ENCODE data around the gene NACC1.

NACC1 gene

DNA sequence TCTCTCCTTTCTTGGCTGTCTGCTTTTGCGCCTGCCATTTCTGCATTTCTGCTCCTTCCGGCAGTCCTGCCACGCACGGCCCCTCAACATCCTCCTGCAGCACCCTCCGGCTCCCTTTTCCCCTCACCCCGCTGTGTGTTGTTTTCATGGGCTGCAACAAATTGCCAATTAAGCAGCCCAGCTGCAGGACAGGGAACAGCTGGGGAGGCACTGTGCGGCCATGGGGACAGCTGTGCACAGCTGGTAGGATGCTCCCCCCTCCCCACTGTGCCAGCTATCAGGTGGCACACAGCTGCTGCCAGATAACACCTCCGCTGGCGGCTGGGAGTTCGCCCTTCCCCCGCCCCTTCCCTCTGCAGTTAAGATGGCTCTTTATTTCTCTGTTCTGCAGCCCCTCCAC is 40.8 kb upstream of the NACC1 start:
- Histone ChIP-seq H3K36me3 (ENCODE audit: control insufficient read depth, insufficient read depth, low read length) (no peaks in the 10 kb centered on the region), H3K27me3 (replicated peaks; ENCODE audit: control insufficient read depth, insufficient read depth, low read length, poor library complexity, severe bottlenecking) (no peaks in the 10 kb centered on the region), H3K4me1 (ENCODE audit: control insufficient read depth, insufficient read depth, low read length, poor library complexity, severe bottlenecking) (no peaks in the 10 kb centered on the region), H3K27ac (ENCODE audit: insufficient read depth, low read length, poor library complexity, severe bottlenecking) (no peak overlapping the region), H3K4me3 (ENCODE audit: insufficient read depth, low read depth, low read length, poor library complexity, severe bottlenecking) (no peak overlapping the region), H3K9me3 (ENCODE audit: control insufficient read depth, low read length) (no peaks in the 10 kb centered on the region)
- no peak for DNase-seq

DNA sequence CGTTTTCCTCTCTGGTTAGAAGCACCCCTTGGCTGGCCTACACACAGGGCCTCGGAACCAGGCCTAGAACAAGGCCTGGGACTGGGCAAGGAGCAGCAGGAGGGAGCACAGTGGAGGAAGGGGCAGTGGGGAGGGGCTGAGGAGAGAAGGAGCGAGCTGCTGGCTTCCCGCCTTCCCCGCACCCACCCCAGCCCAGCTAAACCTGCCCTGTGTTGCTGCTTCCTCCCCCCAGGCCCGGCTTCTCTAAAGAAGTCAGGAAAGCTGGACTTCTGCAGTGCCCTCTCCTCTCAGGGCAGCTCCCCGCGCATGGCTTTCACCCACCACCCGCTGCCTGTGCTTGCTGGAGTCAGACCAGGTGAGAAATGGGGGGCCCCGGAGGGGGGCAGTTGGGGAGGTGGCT is 39.7 kb upstream of the NACC1 start:
- Histone ChIP-seq H3K4me1 (ENCODE audit: control insufficient read depth, insufficient read depth, low read length, poor library complexity, severe bottlenecking) (no peaks in the 10 kb centered on the region), H3K9me3 (ENCODE audit: control insufficient read depth, low read length) (no peaks in the 10 kb centered on the region), H3K36me3 (ENCODE audit: control insufficient read depth, insufficient read depth, low read length) (no peaks in the 10 kb centered on the region), H3K27ac (ENCODE audit: insufficient read depth, low read length, poor library complexity, severe bottlenecking) (no peak overlapping the region), H3K27me3 (replicated peaks; ENCODE audit: control insufficient read depth, insufficient read depth, low read length, poor library complexity, severe bottlenecking) (no peaks in the 10 kb centered on the region), H3K4me3 (ENCODE audit: insufficient read depth, low read depth, low read length, poor library complexity, severe bottlenecking) (no peak overlapping the region)
- DNase-seq: no peak

DNA sequence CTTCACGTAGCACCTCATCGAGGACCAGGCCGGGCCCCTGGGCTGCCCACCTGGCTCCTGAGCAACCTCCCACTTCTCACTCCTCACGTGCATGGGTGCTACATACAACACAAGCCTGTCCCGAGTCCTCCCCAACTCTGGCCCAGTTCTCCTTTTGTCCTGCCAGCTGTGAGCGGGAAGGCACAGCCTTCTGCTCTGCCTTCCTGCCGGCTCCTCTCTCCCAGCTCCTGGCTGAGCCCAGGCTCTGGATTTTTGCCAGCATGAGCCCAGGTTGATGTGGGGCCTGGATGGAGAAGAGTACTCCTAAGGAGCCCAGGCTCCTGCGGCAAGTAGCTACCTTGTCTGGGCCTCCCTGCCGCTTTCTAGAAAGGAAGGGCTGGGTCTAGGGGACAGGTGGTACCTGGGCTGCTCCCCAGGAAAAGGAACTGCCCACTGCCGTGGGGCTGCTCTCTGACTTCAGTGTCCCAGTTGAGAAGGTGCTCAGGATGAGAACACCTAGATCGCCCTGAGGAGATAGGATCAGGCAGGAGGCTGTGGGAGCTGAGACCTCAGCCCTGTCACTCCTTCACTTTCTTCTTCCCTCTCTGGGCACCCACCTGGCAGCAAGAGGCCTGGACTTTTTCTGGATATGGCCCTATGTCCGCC is 39.0 kb upstream of the NACC1 start:
- Histone ChIP-seq H3K4me1 (ENCODE audit: control insufficient read depth, insufficient read depth, low read length, poor library complexity, severe bottlenecking) (no peaks in the 10 kb centered on the region), H3K27me3 (replicated peaks; ENCODE audit: control insufficient read depth, insufficient read depth, low read length, poor library complexity, severe bottlenecking) (no peaks in the 10 kb centered on the region), H3K36me3 (ENCODE audit: control insufficient read depth, insufficient read depth, low read length) (no peaks in the 10 kb centered on the region)

DNA sequence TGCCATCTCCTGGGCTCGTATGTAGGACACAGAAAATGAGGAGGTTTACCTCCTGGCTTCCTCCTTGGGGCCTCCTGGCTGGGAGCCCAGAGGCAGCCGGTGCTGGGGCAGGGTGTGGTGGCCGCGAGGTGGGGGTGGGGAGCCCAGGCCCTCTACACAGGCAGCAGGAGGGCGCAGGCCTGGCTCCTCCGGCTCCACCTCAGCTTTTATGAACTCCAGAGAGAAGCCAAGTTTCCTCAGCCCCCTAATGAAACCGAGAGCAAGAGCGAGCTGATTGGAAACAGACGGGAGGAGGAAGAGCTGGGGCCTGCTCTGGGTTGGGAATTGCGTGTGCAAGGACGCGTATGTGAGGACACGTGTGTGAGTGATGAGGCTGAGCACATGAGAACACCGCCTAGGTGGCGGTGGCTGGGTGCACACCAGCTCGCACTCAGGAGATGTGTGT is 38.5 kb upstream of the NACC1 start:
- Histone ChIP-seq H3K4me1 (ENCODE audit: control insufficient read depth, insufficient read depth, low read length, poor library complexity, severe bottlenecking) (no peaks in the 10 kb centered on the region), H3K36me3 (ENCODE audit: control insufficient read depth, insufficient read depth, low read length) (no peaks in the 10 kb centered on the region), H3K27me3 (replicated peaks; ENCODE audit: control insufficient read depth, insufficient read depth, low read length, poor library complexity, severe bottlenecking) (no peaks in the 10 kb centered on the region), H3K27ac (ENCODE audit: insufficient read depth, low read length, poor library complexity, severe bottlenecking) (no peak overlapping the region), H3K9me3 (ENCODE audit: control insufficient read depth, low read length) (no peaks in the 10 kb centered on the region), H3K4me3 (ENCODE audit: insufficient read depth, low read depth, low read length, poor library complexity, severe bottlenecking) (no peak overlapping the region)
- DNase-seq: no peak

More for the DNA sequence above, 39.0 kb upstream of the NACC1 start:
- no peak for DNase-seq
- no peak overlapping the region for H3K4me3 ChIP-seq (ENCODE audit: insufficient read depth, low read depth, low read length, poor library complexity, severe bottlenecking)
- no peak overlapping the region for H3K27ac ChIP-seq (ENCODE audit: insufficient read depth, low read length, poor library complexity, severe bottlenecking)
- no peaks in the 10 kb centered on the region for H3K9me3 ChIP-seq (ENCODE audit: control insufficient read depth, low read length)

DNA sequence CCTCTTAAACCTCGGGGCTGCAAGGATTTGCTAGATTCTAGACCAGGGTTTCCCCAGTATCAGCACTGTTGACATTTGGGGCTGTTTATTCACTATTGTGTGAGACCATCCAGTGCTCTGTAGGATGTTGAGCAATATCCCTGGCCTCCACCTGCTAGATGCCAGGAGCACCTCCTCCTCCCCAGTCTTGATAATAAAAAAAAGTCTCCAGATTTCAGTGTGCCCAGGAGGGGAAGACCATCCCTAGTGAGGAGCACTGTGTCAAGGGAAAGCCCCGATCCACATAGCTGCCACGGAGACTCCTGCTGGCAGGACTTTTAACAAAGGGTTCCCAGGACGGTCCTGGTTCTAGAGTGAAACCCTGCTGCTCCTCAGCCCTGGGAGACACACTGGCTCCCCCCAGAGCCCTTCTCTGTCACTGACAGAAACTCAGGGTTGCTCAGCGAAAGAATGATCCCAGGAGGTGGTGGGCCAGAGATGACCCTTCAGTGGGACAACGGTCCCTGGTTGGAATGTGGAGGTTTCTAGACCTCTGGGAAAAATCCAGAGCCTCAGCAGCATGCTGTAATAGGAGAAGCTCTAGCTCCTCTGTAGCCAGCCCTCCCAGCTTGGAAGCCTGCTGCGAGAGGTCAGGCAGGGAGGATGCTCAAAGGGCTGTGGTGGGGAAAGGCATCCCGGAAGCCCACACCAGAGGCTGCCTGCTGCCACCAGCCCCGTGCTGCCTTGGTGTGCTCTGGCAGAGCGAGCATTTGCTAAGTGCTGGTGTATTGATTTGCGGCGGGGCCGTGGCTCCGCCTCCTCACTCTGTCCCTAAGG is 35.7 kb upstream of the NACC1 start:
- Histone ChIP-seq H3K36me3 (ENCODE audit: control insufficient read depth, insufficient read depth, low read length) (no peaks in the 10 kb centered on the region), H3K9me3 (ENCODE audit: control insufficient read depth, low read length) (no peaks in the 10 kb centered on the region), H3K27ac (ENCODE audit: insufficient read depth, low read length, poor library complexity, severe bottlenecking) (no peak overlapping the region), H3K4me3 (ENCODE audit: insufficient read depth, low read depth, low read length, poor library complexity, severe bottlenecking) (no peak overlapping the region), H3K27me3 (replicated peaks; ENCODE audit: control insufficient read depth, insufficient read depth, low read length, poor library complexity, severe bottlenecking) (no peaks in the 10 kb centered on the region), H3K4me1 (ENCODE audit: control insufficient read depth, insufficient read depth, low read length, poor library complexity, severe bottlenecking) (no peaks in the 10 kb centered on the region)
- DNase-seq: no peak

DNA sequence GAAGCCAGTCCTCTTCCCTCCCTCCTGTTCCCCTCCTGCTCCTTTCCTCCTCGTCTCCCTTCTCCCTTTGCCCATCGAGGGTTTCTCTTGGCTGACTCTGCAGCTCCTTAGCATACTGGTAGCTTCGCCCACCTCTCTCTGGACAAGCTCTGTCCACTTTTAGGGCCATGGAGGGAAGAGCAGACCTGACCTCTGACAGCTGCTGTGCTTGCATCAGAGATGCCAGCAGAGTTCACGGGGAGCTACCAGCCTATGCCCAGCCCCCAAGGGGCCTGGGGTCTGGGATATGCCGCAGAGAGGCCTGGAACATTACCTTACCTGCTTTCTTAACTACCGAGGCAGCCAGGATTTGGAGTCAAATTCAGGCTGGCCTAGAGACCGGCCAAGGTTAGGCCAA is 35.1 kb upstream of the NACC1 start:
- Histone ChIP-seq H3K4me3 (ENCODE audit: insufficient read depth, low read depth, low read length, poor library complexity, severe bottlenecking) (no peak overlapping the region), H3K27ac (ENCODE audit: insufficient read depth, low read length, poor library complexity, severe bottlenecking) (no peak overlapping the region)

DNA sequence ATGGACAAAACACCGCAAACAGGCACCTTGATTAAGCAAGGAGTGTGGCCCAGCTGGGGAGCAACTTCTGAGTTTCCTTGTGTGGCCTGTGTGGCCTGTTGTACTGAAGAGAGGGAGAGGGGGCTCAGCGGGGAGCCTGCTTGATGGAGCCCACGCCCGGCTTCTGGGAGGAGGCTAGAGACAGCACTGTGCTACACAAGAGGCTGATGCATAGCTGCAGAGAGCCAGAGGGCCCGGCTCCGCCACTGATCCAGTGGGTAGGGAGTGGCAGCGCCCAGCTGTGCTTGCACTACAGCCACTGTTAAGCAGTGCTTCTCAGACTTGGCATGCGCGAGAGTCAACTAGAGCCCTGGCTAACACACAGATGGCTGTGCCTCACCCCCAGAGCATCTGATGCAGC is 34.4 kb upstream of the NACC1 start:
- no peaks in the 10 kb centered on the region for H3K9me3 ChIP-seq (ENCODE audit: control insufficient read depth, low read length)
- H3K4me3 ChIP-seq (ENCODE audit: insufficient read depth, low read depth, low read length, poor library complexity, severe bottlenecking): no peak overlapping the region
- DNase-seq: no peak
- H3K27ac ChIP-seq (ENCODE audit: insufficient read depth, low read length, poor library complexity, severe bottlenecking): no peak overlapping the region
- H3K27me3 ChIP-seq (replicated peaks; ENCODE audit: control insufficient read depth, insufficient read depth, low read length, poor library complexity, severe bottlenecking): no peaks in the 10 kb centered on the region
- H3K36me3 ChIP-seq (ENCODE audit: control insufficient read depth, insufficient read depth, low read length): no peaks in the 10 kb centered on the region
- no peaks in the 10 kb centered on the region for H3K4me1 ChIP-seq (ENCODE audit: control insufficient read depth, insufficient read depth, low read length, poor library complexity, severe bottlenecking)

More for the DNA sequence above, 35.1 kb upstream of the NACC1 start:
- Histone ChIP-seq H3K27me3 (replicated peaks; ENCODE audit: control insufficient read depth, insufficient read depth, low read length, poor library complexity, severe bottlenecking) (no peaks in the 10 kb centered on the region), H3K36me3 (ENCODE audit: control insufficient read depth, insufficient read depth, low read length) (no peaks in the 10 kb centered on the region), H3K9me3 (ENCODE audit: control insufficient read depth, low read length) (no peaks in the 10 kb centered on the region), H3K4me1 (ENCODE audit: control insufficient read depth, insufficient read depth, low read length, poor library complexity, severe bottlenecking) (no peaks in the 10 kb centered on the region)
- no peak for DNase-seq

DNA sequence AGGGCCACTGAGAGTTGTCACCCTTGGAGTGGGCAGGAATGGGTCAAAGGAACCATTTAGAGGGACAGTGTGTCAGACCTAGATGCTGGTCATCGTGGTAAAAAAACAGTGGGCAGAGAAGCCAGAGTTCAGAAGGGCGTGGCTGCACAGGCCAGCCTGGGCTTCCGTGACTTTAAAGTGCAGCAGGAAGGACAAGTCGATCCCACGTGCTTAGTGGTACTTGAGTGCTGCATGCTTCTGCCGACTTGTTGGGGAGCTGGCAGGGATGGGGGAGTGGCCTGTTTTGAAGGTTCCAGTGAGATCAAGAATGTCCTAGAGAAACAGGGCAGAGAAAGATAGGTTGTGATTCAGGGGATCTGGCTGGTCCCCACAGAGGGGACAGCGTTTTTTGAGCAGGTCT is 32.4 kb upstream of the NACC1 start:
- Histone ChIP-seq H3K27me3 (replicated peaks; ENCODE audit: control insufficient read depth, insufficient read depth, low read length, poor library complexity, severe bottlenecking) (no peaks in the 10 kb centered on the region), H3K4me1 (ENCODE audit: control insufficient read depth, insufficient read depth, low read length, poor library complexity, severe bottlenecking) (no peaks in the 10 kb centered on the region), H3K27ac (ENCODE audit: insufficient read depth, low read length, poor library complexity, severe bottlenecking) (no peak overlapping the region), H3K4me3 (ENCODE audit: insufficient read depth, low read depth, low read length, poor library complexity, severe bottlenecking) (no peak overlapping the region), H3K36me3 (ENCODE audit: control insufficient read depth, insufficient read depth, low read length) (no peaks in the 10 kb centered on the region), H3K9me3 (ENCODE audit: control insufficient read depth, low read length) (no peaks in the 10 kb centered on the region)
- no peak for DNase-seq

DNA sequence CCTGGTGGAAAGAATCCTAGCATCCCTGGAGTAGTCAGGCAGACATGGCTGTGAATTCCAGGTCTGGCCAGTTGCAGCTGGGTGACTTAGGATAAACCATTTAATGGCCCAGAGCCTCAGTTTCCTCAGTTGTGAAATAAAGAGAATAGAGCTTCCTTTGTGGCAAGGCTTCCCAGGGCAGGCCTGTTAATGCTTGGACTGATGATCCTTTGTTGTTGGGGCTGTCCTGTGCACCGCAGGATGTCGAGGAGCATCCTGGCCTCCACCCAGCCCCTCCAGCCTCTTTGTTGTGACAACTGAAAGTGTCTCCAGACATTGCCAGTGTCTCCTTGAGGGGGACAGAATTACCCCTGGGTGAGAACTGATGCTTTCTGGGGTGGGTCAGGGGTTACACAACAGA is 31.7 kb upstream of the NACC1 start:
- Histone ChIP-seq H3K36me3 (ENCODE audit: control insufficient read depth, insufficient read depth, low read length) (no peaks in the 10 kb centered on the region), H3K27ac (ENCODE audit: insufficient read depth, low read length, poor library complexity, severe bottlenecking) (no peak overlapping the region), H3K9me3 (ENCODE audit: control insufficient read depth, low read length) (no peaks in the 10 kb centered on the region), H3K4me3 (ENCODE audit: insufficient read depth, low read depth, low read length, poor library complexity, severe bottlenecking) (no peak overlapping the region), H3K4me1 (ENCODE audit: control insufficient read depth, insufficient read depth, low read length, poor library complexity, severe bottlenecking) (no peaks in the 10 kb centered on the region), H3K27me3 (replicated peaks; ENCODE audit: control insufficient read depth, insufficient read depth, low read length, poor library complexity, severe bottlenecking) (no peaks in the 10 kb centered on the region)
- no peak for DNase-seq

DNA sequence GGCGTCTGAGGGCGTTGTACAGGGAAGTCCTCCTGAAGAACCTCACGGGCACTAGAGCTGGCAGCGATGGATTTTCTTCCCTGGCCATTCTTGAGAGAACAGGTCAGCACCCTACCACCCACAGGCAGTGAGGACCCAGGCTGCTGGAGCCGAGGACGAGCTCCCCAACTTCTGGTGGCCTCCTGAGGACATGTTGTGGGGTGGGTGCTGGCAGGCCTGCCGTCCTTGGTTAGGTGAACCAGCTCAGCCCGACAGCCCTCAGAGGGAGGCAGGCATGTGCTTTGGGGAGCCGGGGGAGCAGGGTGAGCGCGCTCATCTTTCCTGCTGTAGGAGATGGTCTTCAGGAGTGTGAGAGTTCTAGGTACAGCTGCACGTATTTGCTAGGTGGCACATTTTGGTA is 30.8 kb upstream of the NACC1 start:
- Histone ChIP-seq H3K9me3 (ENCODE audit: control insufficient read depth, low read length) (no peaks in the 10 kb centered on the region), H3K4me3 (ENCODE audit: insufficient read depth, low read depth, low read length, poor library complexity, severe bottlenecking) (no peak overlapping the region), H3K27ac (ENCODE audit: insufficient read depth, low read length, poor library complexity, severe bottlenecking) (no peak overlapping the region), H3K27me3 (replicated peaks; ENCODE audit: control insufficient read depth, insufficient read depth, low read length, poor library complexity, severe bottlenecking) (no peaks in the 10 kb centered on the region), H3K4me1 (ENCODE audit: control insufficient read depth, insufficient read depth, low read length, poor library complexity, severe bottlenecking) (no peaks in the 10 kb centered on the region), H3K36me3 (ENCODE audit: control insufficient read depth, insufficient read depth, low read length) (no peaks in the 10 kb centered on the region)
- no peak for DNase-seq
